GM18909 (cell line): ENCODE measurements around the gene PTBP3.
"Not testable (repeated sequence)": the region's sequence is repeated elsewhere in the genome, so short reads cannot be mapped to it uniquely, and the experiment has no call there.

Experiments used
- ATAC-seq: cut with Tn5 transposase; IDR thresholded peaks from one replicate; pipeline ENCODE4 v1.9.1; 2021; ENCODE audit warnings: mild to moderate bottlenecking; ENCODE audit not compliant: unreplicated experiment, poor library complexity

The PTBP3 gene

GRCh38 chr9:112326194-112326593 lies 7.2 kb downstream of the PTBP3 start:
- ATAC-seq: no peak

- no peak for ATAC-seq
Measured at GRCh38 chr9:112325600-112325999, 7.8 kb downstream of the PTBP3 start.

DNA sequence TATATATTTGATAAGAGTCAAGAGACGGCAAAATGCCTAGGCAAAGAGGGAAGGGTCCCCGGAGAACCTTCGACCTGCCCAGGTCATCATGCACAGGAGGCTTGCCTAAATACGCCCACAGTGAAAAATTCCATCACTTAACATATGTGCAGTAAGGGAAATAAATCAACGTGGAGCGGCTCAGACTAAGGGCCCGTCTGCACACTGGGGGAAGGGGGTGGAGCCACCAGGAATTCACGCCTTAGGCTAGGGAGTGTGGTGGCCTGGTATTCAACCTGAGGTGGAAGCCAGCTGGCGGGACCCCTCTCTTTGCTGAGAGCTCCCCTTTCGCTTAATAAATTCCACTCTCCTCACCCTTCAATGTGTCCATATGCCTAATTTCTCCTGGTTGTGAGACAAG lies 8.3 kb downstream of the PTBP3 start:
- no peak for ATAC-seq

GRCh38 chr9:112323378-112323854 lies 10.0 kb downstream of the PTBP3 start:
- ATAC-seq: no peak

DNA sequence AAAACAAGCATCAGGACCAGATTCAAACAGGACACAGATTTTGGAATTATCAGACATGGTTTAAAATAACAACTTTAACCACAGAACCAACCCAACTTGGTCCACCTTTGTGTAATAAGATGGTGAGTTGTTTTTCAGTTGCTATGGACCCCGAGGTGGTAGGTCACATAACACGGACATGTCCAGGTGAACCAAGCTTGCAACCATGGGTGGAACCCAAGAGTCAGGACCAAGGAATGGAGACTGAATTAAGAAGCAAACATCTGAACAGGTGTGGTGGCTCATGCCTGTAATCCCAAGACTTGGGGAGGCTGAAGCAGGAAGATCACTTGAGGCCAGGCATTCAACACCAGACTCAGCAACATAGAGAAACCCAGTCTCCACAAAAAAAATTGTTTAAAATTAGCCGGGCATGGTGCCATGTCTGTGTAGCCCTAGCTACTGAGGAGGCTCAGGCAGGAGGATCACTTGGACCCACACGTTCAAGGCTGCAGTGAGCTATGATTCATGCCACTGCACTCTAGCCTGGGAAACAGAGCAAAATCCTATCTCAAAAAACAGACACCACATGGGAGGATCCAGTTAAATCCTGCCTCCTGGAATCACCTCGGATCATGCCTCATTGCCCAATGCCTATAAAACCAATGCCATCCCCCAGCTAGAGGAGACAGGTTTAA lies 10.6 kb downstream of the PTBP3 start:
- no peak for ATAC-seq

DNA sequence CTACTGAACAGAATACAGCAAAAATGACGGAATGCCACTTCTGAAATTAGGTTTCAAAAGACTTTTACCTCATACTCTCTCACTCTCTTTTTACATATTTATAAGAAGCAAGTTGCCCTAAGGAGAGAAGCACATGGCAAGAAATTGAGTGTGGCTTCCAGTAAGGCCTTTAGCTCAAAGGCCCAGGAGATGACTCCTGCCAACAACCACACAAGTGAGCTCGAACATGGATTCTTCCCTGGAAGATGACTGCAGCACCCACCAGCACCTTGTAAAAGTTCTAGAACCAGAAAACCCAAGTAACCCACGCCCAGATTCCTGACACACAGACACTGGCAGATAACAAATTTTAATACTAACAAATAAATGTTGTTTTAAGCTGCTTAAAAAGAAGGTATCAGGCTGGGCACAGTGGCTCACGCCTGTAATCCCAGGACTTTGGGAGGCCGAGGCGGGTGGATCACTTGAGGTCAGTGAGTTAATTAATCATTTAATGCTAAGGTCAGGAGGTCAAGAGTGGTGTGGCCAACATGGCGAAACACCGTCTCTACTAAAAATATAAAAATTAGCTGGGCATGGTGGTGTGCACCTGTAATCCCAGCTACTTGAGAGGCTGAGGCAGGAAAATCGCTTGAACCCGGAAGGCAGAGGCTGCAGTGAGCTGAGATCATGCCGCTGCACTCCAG lies 17.0 kb downstream of the PTBP3 start:
- no peak for ATAC-seq

- ATAC-seq: no peak
Measured at GRCh38 chr9:112315331-112316257, 17.8 kb downstream of the PTBP3 start.

GRCh38 chr9:112312139-112312538 lies 21.3 kb downstream of the PTBP3 start:
- no peak for ATAC-seq

DNA sequence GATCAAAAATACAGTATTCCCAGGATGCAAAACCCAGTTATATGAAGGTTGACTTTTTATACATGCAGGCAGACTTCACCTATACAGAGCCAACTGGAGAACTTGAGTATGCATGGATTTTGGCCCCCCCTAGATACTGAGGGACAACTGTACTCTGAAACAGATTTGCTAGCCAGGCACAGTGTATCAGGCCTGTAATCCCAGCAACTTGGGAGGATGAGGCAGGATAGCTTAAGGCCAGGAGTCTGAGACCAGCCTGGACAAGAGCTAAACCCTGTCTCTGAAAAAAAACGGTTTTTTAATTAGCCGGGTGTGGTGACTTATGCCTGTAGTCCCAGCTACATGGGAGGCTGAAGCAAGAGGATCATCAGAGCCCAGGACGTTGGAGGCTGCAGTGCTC lies 21.9 kb downstream of the PTBP3 start:
- no peak for ATAC-seq

GRCh38 chr9:112310826-112311225 lies 22.6 kb downstream of the PTBP3 start:
- ATAC-seq: no peak

DNA sequence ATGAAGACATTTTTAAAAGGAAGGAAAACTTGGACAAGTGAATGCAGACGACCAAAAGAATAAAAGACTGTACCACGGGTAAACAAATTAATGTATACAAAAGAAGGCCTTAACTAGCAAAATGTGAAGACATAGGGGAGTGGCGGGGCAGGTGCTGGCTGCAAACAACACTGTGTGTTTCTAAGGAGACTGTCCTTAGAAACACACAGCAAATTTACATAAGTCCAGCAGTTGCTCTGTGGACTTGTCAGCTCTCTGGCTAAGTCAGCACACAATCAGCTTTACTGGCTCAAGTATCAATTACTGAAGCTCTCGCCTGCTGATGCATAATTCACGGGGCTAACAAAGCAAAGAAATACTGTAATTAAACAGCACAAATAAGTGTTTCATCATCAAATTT lies 24.8 kb downstream of the PTBP3 start:
- no peak for ATAC-seq

- ATAC-seq: no peak
Measured at GRCh38 chr9:112301420-112301819, 32.0 kb downstream of the PTBP3 start.

- no peak for ATAC-seq
Measured at GRCh38 chr9:112299514-112299913, 33.9 kb downstream of the PTBP3 start.

- no peak for ATAC-seq
Measured at GRCh38 chr9:112296929-112297328, 36.5 kb downstream of the PTBP3 start.

- no peak for ATAC-seq
Measured at GRCh38 chr9:112295174-112295573, 38.2 kb downstream of the PTBP3 start.

DNA sequence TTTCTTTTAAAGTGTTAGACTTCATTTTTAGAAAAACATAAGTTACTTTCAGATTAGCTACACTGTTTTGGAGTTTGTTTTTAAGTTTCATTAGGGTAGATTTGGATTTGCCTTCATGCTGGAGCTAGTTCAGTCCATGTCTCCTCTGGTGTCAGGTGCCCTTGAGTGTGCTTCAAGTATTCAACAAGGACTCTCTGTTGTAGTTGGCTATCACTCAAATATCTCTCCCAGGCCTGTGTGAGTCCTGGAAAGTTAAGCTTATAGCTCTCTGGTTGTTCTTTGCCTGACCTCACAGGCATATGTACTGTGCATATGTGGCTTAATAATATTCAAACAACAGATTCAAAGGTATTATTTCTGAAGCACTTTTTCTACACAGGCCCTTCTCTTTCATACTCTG lies 45.4 kb downstream of the PTBP3 start:
- ATAC-seq: no peak

DNA sequence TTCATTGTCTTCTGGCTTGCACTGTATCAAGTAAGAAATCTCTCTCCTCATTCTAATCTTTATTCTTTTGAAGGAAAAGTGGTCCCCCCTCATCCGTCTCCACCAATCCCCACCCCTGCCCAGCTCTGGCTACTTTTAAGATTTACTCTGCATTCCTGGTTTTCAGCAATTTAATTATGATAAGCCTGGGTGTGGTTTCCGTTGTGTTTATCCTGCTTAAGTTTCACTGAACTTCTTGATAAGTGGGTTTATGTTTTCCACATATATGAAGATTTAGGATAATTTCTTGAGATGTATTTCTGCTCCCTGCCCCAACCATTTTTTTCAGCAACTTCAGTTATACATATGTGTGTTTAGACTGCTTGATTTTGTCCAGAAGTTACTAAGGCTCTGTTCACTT lies 46.5 kb downstream of the PTBP3 start:
- ATAC-seq: no peak

DNA sequence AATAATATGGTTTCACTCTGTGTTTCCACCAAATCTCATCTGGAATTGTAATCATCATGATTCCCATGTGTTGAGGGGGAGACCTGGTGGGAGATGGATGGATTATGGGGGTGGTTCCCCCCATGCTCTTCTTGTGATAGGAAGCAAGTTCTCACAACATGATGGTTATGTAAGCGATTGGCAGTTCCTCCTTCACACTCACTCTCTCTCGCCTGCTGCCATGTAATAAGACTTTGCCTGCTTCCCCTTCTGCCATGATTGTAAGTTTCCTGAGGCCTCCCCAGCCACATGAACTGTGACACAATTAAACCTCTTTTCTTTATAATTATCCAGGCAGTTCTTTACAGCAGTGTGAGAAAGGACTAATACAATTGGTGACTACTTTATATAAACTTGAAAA lies 48.4 kb downstream of the PTBP3 start:
- ATAC-seq: no peak

DNA sequence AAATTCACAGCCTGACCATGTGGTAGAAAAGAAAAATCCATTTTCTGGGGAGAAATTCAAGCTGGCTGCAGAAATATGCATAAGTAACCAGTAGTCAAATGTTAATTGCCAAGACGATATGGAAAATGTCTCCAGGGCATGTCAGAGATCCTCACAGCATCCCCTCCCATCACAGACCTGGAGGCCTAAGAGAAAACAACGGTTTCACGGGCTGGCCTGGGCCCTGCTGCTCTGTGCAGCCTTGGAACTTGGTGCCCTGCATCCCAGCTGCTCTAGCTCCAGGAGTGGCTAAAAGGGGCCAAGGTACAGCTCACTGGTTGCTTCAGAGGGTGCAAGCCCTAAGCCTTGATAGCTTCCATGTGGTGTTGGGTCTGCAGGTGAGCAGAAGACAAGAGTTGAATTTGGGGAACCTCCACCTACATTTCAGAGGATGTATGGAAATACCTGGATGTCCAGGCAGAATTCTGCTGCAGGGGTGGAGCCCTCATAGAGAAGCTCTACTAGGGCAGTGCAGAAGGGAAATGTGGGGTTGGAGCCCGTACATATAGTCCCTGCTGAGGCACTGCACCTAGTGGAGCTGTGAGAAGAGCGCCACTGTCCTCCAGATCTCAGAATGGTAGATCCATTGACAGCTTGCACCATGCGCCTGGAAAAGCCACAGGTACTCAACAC lies 49.7 kb downstream of the PTBP3 start:
- no peak for ATAC-seq

DNA sequence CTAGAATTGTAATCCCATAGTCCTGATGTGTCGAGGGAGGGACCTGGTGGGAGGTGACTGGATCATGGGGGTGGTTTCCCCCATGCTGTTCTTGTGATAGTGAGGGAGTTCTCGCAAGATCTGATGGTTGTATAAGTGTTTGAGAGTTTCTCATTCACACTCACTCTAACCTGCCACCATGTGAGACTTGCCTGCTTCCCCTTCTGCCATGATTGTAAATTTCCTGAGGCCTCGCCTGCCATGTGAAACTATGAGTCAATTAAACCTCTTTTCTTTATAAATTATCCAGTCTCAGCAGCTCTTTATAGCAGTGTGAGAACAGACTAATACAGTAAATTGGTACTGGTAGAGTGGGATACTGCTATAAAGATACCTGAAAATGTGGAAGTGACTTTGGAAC lies 50.6 kb downstream of the PTBP3 start:
- not testable (repeated sequence) for ATAC-seq
